Activated CD4-positive, alpha-beta T cell treated with anti-CD3 and anti-CD28 coated beads, Interleukin-2, amount 10 ng/mL, durations not matched to agents 24 days and 14 days (primary cell): Measurements from ENCODE around the gene TRAF1. TPM values are rescaled to one million over a fixed set of nuclear protein-coding genes. Genes with fewer than 3 reads are reported as not detected.

ENCODE experiments used
- DNase-seq: peaks from one replicate; pipeline ENCODE4 v3.0.0; 2022
- H3K27ac Mint-ChIP-seq: one replicate; pipeline ENCODE4 v1.8.0; 2022; ENCODE audit warnings: mild to moderate bottlenecking, mixed read lengths
- H3K27me3 Mint-ChIP-seq: one replicate; pipeline ENCODE4 v1.8.0; 2022; ENCODE audit warnings: mixed read lengths
- H3K36me3 Mint-ChIP-seq: one replicate; pipeline ENCODE4 v1.8.0; 2022; ENCODE audit warnings: low read depth, mild to moderate bottlenecking, mixed read lengths
- H3K4me1 Mint-ChIP-seq: one replicate; pipeline ENCODE4 v1.8.0; 2021; ENCODE audit warnings: mixed read lengths
- H3K4me3 Mint-ChIP-seq: one replicate; pipeline ENCODE4 v1.8.0; 2022; ENCODE audit warnings: mild to moderate bottlenecking, moderate library complexity, mixed read lengths
- H3K9me3 Mint-ChIP-seq: one replicate; pipeline ENCODE4 v1.8.0; 2021; ENCODE audit warnings: mixed read lengths
- intact Hi-C: fragments of 100-400 bp; cut with micrococcal nuclease; formaldehyde crosslinking; loops from one replicate; pipeline ENCODE4 v1.15.1; 2023
- total RNA-seq: library from RNA; stranded (reverse); gene quantifications from 2 replicates; pipeline ENCODE4 v1.2.3, GENCODE V29; 2022

The TRAF1 gene
- total RNA-seq, 1 donor from 2014 or later: 166 TPM

DNA sequence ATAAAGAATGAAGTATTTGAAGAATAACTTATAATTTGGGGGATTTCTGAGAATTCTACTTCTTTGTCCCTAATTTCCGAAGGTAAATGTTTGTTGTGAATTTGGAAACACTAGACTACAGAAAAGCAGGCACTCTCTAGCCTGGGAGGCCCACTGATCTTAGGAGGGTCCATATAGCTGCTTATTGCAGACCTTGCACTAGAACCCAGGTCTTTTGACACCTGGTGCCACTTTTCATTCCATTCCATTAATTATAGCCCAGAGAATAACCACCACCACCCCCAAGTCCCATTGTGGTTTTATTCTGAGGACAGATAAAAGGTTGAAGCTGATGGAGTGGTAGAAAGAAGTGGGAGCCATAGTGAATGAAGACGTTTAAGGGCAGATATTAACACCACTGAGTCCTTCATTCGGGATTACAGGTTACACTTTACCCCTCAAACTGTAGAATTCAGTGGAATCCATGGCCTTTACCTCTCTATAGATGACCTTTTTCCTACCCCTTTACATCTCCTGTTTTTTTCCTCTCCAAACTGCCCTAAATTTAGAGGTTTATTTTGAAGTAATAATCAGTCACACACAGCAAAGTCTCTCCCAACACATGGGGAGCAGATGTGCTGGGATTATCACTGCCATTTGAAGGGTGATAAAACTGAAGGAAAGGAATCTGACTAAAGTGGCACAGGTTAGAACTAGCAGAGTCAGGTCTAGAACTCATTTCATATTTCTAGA, 71.8 kb downstream of the TRAF1 start:
- no peak overlapping the region for H3K4me3 Mint-ChIP-seq
- H3K27ac Mint-ChIP-seq: no peak overlapping the region
- H3K4me1 Mint-ChIP-seq: peaks cover 5% of the 10 kb centered on the region
- H3K27me3 Mint-ChIP-seq: no peaks in the 10 kb centered on the region
- H3K9me3 Mint-ChIP-seq: no peaks in the 10 kb centered on the region
- peaks cover 66% of the 10 kb centered on the region for H3K36me3 Mint-ChIP-seq
- intact Hi-C loops: no loop called here
- DNase-seq: no peak

- H3K36me3 Mint-ChIP-seq: peaks cover 62% of the 10 kb centered on the region
- no peak overlapping the region for H3K27ac Mint-ChIP-seq
- peaks cover 8% of the 10 kb centered on the region for H3K4me1 Mint-ChIP-seq
These were observed 73.4 kb downstream of the TRAF1 start for GRCh38 chr9:120853198-120853597.

More at GRCh38 chr9:120853198-120853597, 73.4 kb downstream of the TRAF1 start:
- H3K4me3 Mint-ChIP-seq: no peak overlapping the region
- intact Hi-C loops: no loop called here
- H3K27me3 Mint-ChIP-seq: no peaks in the 10 kb centered on the region
- no peak for DNase-seq
- H3K9me3 Mint-ChIP-seq: no peaks in the 10 kb centered on the region

Other genes with a start within 250 kb of the TRAF1 start
- gene MEGF9, start 212.3 kb downstream of the TRAF1 start, total RNA-seq: 4.5 and 4.9 TPM in 2 replicates
- 84.9 and 87.9 TPM in 2 replicates for gene FBXW2, start 133.4 kb downstream of the TRAF1 start, total RNA-seq
- 58.1 and 63.7 TPM in 2 replicates for gene PSMD5, start 83.9 kb downstream of the TRAF1 start, total RNA-seq
- 132 and 144 TPM in 2 replicates for gene PHF19, start 49.6 kb downstream of the TRAF1 start, total RNA-seq
- gene C5, start 123.5 kb upstream of the TRAF1 start, total RNA-seq: 1.3 and 1.5 TPM in 2 replicates
- gene CNTRL, start 148.2 kb upstream of the TRAF1 start, total RNA-seq: 68.3 and 69.4 TPM in 2 replicates